ENCODE data around the gene GFM1.

Gene GFM1

DNA sequence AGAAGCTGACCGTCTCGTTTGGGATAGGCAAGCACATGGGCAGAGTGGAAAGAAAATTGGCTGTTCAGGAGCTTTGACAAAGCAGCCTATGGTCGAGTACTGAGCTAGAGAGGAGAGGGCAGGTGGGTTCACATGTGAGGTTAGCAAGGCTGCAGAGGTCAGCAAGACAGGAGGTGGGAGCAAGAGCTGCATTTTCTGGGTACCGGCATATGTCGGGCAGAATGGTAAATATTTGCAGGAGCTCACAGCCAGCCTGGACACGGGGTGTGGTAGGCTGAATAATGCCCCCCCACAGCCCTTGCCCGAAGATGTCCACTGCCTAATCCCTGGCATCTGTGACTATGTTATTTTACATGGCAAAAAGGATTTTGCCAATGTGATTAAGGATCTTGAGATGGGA, 79.7 kb downstream of the GFM1 start:
- DNase-seq (ENCODE audit: low read depth in 2 of 2): no peak
- no peak for TF ChIP-seq CTCF (IDR thresholded peaks at IDR 0.05; ENCODE audit: low read depth, low read length)
- H3K4me3 ChIP-seq (replicated peaks in 1 of 2; ENCODE audit: low read depth in 2 of 2, low read length in 2 of 2): no peak overlapping the region

- peak; percentile 94 to 99 for DNase-seq (ENCODE audit: low read depth in 2 of 2)
- TF ChIP-seq CTCF (IDR thresholded peaks at IDR 0.05; ENCODE audit: low read depth, low read length): no peak
- no peak overlapping the region for H3K4me3 ChIP-seq (replicated peaks in 1 of 2; ENCODE audit: low read depth in 2 of 2, low read length in 2 of 2)
These were observed 81.2 kb downstream of the GFM1 start for GRCh38 chr3:158725348-158726011.

DNA sequence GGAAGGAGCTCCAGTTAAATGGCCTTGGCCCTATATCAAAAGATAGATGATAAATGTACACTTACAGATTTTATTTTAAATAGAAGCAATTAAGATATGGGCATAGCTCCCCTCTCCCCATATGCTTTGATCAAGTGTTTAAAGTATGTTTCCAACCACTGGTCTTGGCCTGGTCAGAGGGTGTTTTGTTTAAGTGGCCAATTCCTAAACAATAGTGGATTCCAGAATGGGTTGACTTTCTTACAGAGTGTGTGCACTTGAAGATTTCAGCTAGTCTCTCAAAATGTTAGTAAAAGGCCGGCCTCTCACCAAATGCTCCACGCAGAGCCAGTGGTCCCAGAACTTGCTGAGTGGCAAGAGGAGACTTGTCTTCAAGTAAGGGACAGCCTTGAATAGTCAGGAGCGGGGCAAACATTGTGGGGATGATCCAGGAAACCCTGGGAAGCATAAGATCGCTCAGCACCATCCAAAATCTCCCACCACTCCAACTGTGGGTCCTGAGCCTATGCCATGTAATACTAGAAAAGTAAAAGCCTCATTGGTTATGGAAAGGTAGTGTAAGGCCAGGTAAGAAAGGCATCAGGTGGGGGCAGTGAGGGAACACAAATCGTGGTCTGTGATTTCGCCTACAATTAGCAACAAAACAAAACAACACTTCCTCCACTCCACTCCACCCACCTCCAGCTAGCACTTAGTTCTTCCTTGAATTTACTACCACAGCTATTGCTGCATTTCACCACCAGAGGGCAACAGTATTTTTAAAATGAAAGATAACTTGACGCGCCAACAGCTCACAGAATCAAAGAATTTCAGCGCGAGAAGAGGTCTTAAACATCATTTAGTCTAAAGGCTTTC, 83.1 kb downstream of the GFM1 start:
- no peak overlapping the region for H3K4me3 ChIP-seq (replicated peaks in 1 of 2; ENCODE audit: low read depth in 2 of 2, low read length in 2 of 2)
- peak; percentile 87 to 90 for DNase-seq (ENCODE audit: low read depth in 2 of 2)
- TF ChIP-seq CTCF (IDR thresholded peaks at IDR 0.05; ENCODE audit: low read depth, low read length): peak; percentile 85

- no peak overlapping the region for H3K4me3 ChIP-seq (replicated peaks in 1 of 2; ENCODE audit: low read depth in 2 of 2, low read length in 2 of 2)
- no peak for TF ChIP-seq CTCF (IDR thresholded peaks at IDR 0.05; ENCODE audit: low read depth, low read length)
- no peak for DNase-seq (ENCODE audit: low read depth in 2 of 2)
These were observed 83.7 kb downstream of the GFM1 start for GRCh38 chr3:158728061-158728377.

GRCh38 chr3:158728851-158729250, 84.5 kb downstream of the GFM1 start:
- H3K4me3 ChIP-seq (replicated peaks in 1 of 2; ENCODE audit: low read depth in 2 of 2, low read length in 2 of 2): no peak overlapping the region
- TF ChIP-seq CTCF (IDR thresholded peaks at IDR 0.05; ENCODE audit: low read depth, low read length): no peak
- peak in 1 of 2 donors; percentile 28 for DNase-seq (ENCODE audit: low read depth in 2 of 2)

- peak overlapping the region; percentile 49 to 55 for H3K4me3 ChIP-seq (replicated peaks in 1 of 2; ENCODE audit: low read depth in 2 of 2, low read length in 2 of 2)
- DNase-seq (ENCODE audit: low read depth in 2 of 2): no peak
- TF ChIP-seq CTCF (IDR thresholded peaks at IDR 0.05; ENCODE audit: low read depth, low read length): no peak
These were observed 87.2 kb downstream of the GFM1 start for GRCh38 chr3:158731486-158731885.
